T-helper 1 cell (primary cell): ENCODE data around the gene DHX15.
A peak's percentile ranks its signal among the peaks of the same experiment; 100 is the strongest.
"Not testable (repeated sequence)": the region's sequence is repeated elsewhere in the genome, so short reads cannot be mapped to it uniquely, and the experiment has no call there.

Source experiments
- DNase-seq, 5 donors: peaks; one replicate each; pipeline ENCODE4 v3.0.0-alpha.2; 2012 to 2020

The DHX15 gene

GRCh38 chr4:24537025-24537424 lies 47.3 kb downstream of the DHX15 start:
- no peak for DNase-seq

- DNase-seq: no peak
Measured at GRCh38 chr4:24535399-24535798, 49.0 kb downstream of the DHX15 start.

GRCh38 chr4:24533364-24533763 lies 51.0 kb downstream of the DHX15 start:
- DNase-seq: no peak

GRCh38 chr4:24529555-24529954 lies 54.8 kb downstream of the DHX15 start:
- DNase-seq: no peak

- no peak for DNase-seq
Measured at GRCh38 chr4:24527371-24527770, 57.0 kb downstream of the DHX15 start.

- DNase-seq: no peak
Measured at GRCh38 chr4:24521544-24521943, 62.8 kb downstream of the DHX15 start.

- DNase-seq: no peak
Measured at GRCh38 chr4:24519649-24520048, 64.7 kb downstream of the DHX15 start.

- no peak for DNase-seq
Measured at GRCh38 chr4:24517676-24518075, 66.7 kb downstream of the DHX15 start.

- no peak for DNase-seq
Measured at GRCh38 chr4:24516926-24517325, 67.4 kb downstream of the DHX15 start.

GRCh38 chr4:24515698-24516097 lies 68.7 kb downstream of the DHX15 start:
- DNase-seq: no peak

- no peak for DNase-seq
Measured at GRCh38 chr4:24514808-24515207, 69.5 kb downstream of the DHX15 start.

GRCh38 chr4:24513718-24514117 lies 70.6 kb downstream of the DHX15 start:
- no peak for DNase-seq

GRCh38 chr4:24511371-24512063 lies 72.8 kb downstream of the DHX15 start:
- no peak for DNase-seq

- no peak for DNase-seq
Measured at GRCh38 chr4:24510091-24510490, 74.3 kb downstream of the DHX15 start.

- DNase-seq: no peak
Measured at GRCh38 chr4:24508541-24508940, 75.8 kb downstream of the DHX15 start.

GRCh38 chr4:24507439-24507838 lies 76.9 kb downstream of the DHX15 start:
- no peak for DNase-seq

- DNase-seq: not testable (repeated sequence)
Measured at GRCh38 chr4:24503090-24503489, 81.3 kb downstream of the DHX15 start.

GRCh38 chr4:24497221-24497620 lies 87.1 kb downstream of the DHX15 start:
- DNase-seq: no peak

- no peak for DNase-seq
Measured at GRCh38 chr4:24496597-24496996, 87.8 kb downstream of the DHX15 start.

- no peak for DNase-seq
Measured at GRCh38 chr4:24495388-24495787, 89.0 kb downstream of the DHX15 start.

GRCh38 chr4:24489870-24490269 lies 94.5 kb downstream of the DHX15 start:
- no peak for DNase-seq

GRCh38 chr4:24488399-24489164 lies 95.8 kb downstream of the DHX15 start:
- peak in 3 of 5 donors; percentile 14 to 48 (median 39) for DNase-seq

- no peak for DNase-seq
Measured at GRCh38 chr4:24482871-24483270, 101.5 kb downstream of the DHX15 start.

- DNase-seq: no peak
Measured at GRCh38 chr4:24477919-24478318, 106.4 kb downstream of the DHX15 start.
